OCI-LY1 (cell line): ENCODE measurements around the gene NR2C2.

Experiments used
- EZH2 ChIP-seq: fragments of 200-600 bp; sonication (generic), shearing (Covaris generic); IDR thresholded peaks from 2 replicates; pipeline ENCODE4 v1.8.0; 2017; ENCODE audit warnings: borderline replicate concordance, mixed run types, mild to moderate bottlenecking, antibody characterized with exemption, low read length, moderate library complexity, mixed read lengths
- TF ChIP-seq, protein P1 (sequence below): fragments of 200-600 bp; sonication (generic), shearing (Covaris generic); IDR thresholded peaks from 2 replicates; pipeline ENCODE4 v1.5.1; 2017; ENCODE audit warnings: mild to moderate bottlenecking, antibody characterized with exemption, low read length, moderate library complexity, mixed read lengths

DNA sequence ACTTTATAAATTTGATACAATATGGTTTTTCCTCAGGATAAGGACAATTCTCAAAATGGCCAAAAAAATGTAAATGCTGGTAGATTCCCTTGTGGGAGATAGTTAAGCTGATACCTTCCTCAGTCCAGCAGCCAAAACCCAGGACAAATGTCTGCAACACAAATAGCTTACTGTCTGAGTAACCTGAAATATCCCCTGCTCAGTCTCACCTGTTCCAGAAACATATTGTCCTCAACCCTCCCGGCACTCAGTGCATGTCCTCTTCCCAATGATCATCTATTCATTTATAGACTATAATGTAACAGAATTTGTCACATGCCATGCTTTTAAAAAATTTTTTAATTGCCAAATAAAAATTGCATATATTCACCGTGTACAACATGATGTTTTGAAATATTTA, 139.3 kb downstream of the NR2C2 start:
- TF ChIP-seq, protein P1, sequence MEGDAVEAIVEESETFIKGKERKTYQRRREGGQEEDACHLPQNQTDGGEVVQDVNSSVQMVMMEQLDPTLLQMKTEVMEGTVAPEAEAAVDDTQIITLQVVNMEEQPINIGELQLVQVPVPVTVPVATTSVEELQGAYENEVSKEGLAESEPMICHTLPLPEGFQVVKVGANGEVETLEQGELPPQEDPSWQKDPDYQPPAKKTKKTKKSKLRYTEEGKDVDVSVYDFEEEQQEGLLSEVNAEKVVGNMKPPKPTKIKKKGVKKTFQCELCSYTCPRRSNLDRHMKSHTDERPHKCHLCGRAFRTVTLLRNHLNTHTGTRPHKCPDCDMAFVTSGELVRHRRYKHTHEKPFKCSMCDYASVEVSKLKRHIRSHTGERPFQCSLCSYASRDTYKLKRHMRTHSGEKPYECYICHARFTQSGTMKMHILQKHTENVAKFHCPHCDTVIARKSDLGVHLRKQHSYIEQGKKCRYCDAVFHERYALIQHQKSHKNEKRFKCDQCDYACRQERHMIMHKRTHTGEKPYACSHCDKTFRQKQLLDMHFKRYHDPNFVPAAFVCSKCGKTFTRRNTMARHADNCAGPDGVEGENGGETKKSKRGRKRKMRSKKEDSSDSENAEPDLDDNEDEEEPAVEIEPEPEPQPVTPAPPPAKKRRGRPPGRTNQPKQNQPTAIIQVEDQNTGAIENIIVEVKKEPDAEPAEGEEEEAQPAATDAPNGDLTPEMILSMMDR, result no peak
- no peak for TF ChIP-seq EZH2
